A549 (cell line): ENCODE data around the gene PFDN1. TPM values are rescaled to one million over a fixed set of nuclear protein-coding genes. Genes with fewer than 3 reads are reported as not detected.

Source experiments
- ATAC-seq, 2 experiments: fragments of 200-7000 bp in 1 of 2; fragments of >200 bp in 1 of 2; cut with Nextera tagmentation in 1 of 2; cut with Tn5 transposase in 1 of 2; 3 replicates each; pipeline versions ENCODE4 v1.8.0 to v1.9.1; 2018 to 2020; ENCODE audit warnings: mild to moderate bottlenecking in 1 of 2, moderate library complexity in 1 of 2
- CTCF ChIA-PET: fragments of 300-600 bp; sonication (Branson Sonifier 250); formaldehyde crosslinking; extraction: SDS; loops from one replicate; lab custom pipeline; 2021; ENCODE audit warnings: antibody characterized with exemption, inconsistent platforms; lab: Yijun Ruan, JAX
- POLR2A ChIA-PET: fragments of 350-600 bp; formaldehyde crosslinking; extraction: SDS; loops from one replicate; lab custom pipeline; 2021; ENCODE audit warnings: antibody characterized with exemption, inconsistent platforms; lab: Yijun Ruan, JAX
- DNase-seq, 2 experiments: peaks; one replicate each; pipeline versions ENCODE4 v3.0.0 to v3.0.0-alpha.2; 2011 to 2016; ENCODE audit warnings: low read depth in 1 of 2, low spot score in 1 of 2
- FAIRE-seq: peaks from 2 replicates; lab custom pipeline; 2011; peaks lifted over from hg19 to GRCh38; lab: Jason Lieb, UNC
- H3K27ac ChIP-seq, 2 experiments: fragments of >200 bp; sonication (Bioruptor Twin); formaldehyde crosslinking; 3 replicates each; pipeline ENCODE4 v1.5.1; 2016 to 2017
- H3K4me1 ChIP-seq: fragments of >200 bp; sonication (Bioruptor Twin); formaldehyde crosslinking; 3 replicates; pipeline ENCODE4 v1.6.1; 2016
- H3K4me2 ChIP-seq: fragments of >200 bp; sonication (Bioruptor Twin); formaldehyde crosslinking; 3 replicates; pipeline ENCODE4 v1.6.1; 2016
- H3K4me3 ChIP-seq: fragments of >200 bp; sonication (Bioruptor Twin); formaldehyde crosslinking; 3 replicates; pipeline ENCODE4 v1.5.1; 2016
- H3K9me3 ChIP-seq: fragments of >200 bp; sonication (Bioruptor Twin); formaldehyde crosslinking; 3 replicates; pipeline ENCODE4 v1.6.1; 2016
- CBX8 ChIP-seq: fragments of 200-600 bp; sonication (generic); IDR thresholded peaks from 2 replicates; pipeline ENCODE4 v1.6.1; 2016
- CEBPB ChIP-seq, 2 experiments: fragments of >200 bp in 1 of 2; sonication (Bioruptor Twin) in 1 of 2; formaldehyde crosslinking in 1 of 2; IDR thresholded peaks; 2 replicates each; pipeline ENCODE4 v1.6.1; 2012 to 2016
- CHD2 ChIP-seq: fragments of 150-350 bp; IDR thresholded peaks from 2 replicates; pipeline ENCODE4 v1.6.1; 2014; ENCODE audit warnings: low read length; ENCODE audit not compliant: partially characterized antibody
- FOSB ChIP-seq: fragments of 250-450 bp; sonication (Bioruptor Pico); IDR thresholded peaks from 2 replicates; pipeline ENCODE4 v1.5.0; 2020; ENCODE audit warnings: mild to moderate bottlenecking, moderate library complexity
- HDAC2 ChIP-seq: fragments of 200-600 bp; sonication (generic); IDR thresholded peaks from 2 replicates; pipeline ENCODE4 v1.6.1; 2016
- HES2 ChIP-seq: fragments of >200 bp; sonication (Bioruptor Twin); formaldehyde crosslinking; IDR thresholded peaks from 2 replicates; pipeline ENCODE4 v1.6.1; 2016
- NPAS2 ChIP-seq: fragments of 250-450 bp; sonication (Bioruptor Pico); IDR thresholded peaks from 2 replicates; pipeline ENCODE4 v1.8.0; 2022; ENCODE audit warnings: mild to moderate bottlenecking, moderate library complexity, borderline replicate concordance
- POLR2A ChIP-seq: IDR thresholded peaks from 2 replicates; pipeline ENCODE4 v1.6.1; 2012; ENCODE audit warnings: mild to moderate bottlenecking, low read length
- RAD21 ChIP-seq, 2 experiments: fragments of >200 bp in 1 of 2; sonication (Bioruptor Twin) in 1 of 2; formaldehyde crosslinking in 1 of 2; IDR thresholded peaks in 1 of 2; conservative IDR thresholded peaks in 1 of 2; 2 replicates in 1 of 2; 3 replicates in 1 of 2; pipeline ENCODE4 v1.6.1; 2012 to 2018; ENCODE audit warnings: inconsistent platforms in 1 of 2
- RARB ChIP-seq: fragments of 250-450 bp; sonication (Bioruptor Pico); IDR thresholded peaks from 2 replicates; pipeline ENCODE4 v1.8.0; 2021; ENCODE audit warnings: mild to moderate bottlenecking, moderate library complexity
- RCOR1 ChIP-seq: fragments of 150-350 bp; IDR thresholded peaks from 2 replicates; pipeline ENCODE4 v1.6.1; 2014; ENCODE audit warnings: antibody characterized with exemption, low read length, low read depth
- REST ChIP-seq: fragments of 200-600 bp; sonication (generic); IDR thresholded peaks from 2 replicates; pipeline ENCODE4 v1.6.1; 2016; ENCODE audit warnings: antibody characterized with exemption, mild to moderate bottlenecking, moderate library complexity
- SMC3 ChIP-seq: fragments of >200 bp; sonication (Bioruptor Twin); formaldehyde crosslinking; IDR thresholded peaks from 3 replicates; pipeline ENCODE4 v1.6.1; 2018; ENCODE audit warnings: inconsistent platforms
- SREBF2 ChIP-seq: fragments of 450-650 bp; IDR thresholded peaks from 2 replicates; pipeline ENCODE4 v1.6.1; 2014; ENCODE audit warnings: mild to moderate bottlenecking, moderate library complexity
- TP53 ChIP-seq: fragments of 250-450 bp; sonication (Bioruptor Pico); IDR thresholded peaks from 2 replicates; pipeline ENCODE4 v1.5.0; 2021; ENCODE audit warnings: mild to moderate bottlenecking, moderate library complexity
- WGBS: methylation state at CpG from one replicate; pipeline ENCODE4 v1.1.6; 2017; ENCODE audit errors: missing lambda C conversion rate; 5-methylcytosine and 5-hydroxymethylcytosine counted together
- polyA plus RNA-seq, 4 experiments: library from polyadenylated mRNA; depleted of rRNA in 3 of 4; stranded (reverse); fragments of >200 nt; fragmentation: RNase III in 1 of 4; extraction: RNeasy Plus Mini Kit Qiagen cat#74134 plus additional on column Dnase treatment in 1 of 4; gene quantifications; 2 replicates in 3 of 4; 3 replicates in 1 of 4; pipeline ENCODE4 v1.2.3, GENCODE V29; 2011 to 2017
- TF ChIP-seq, protein P1 (sequence below): fragments of 150-350 bp; IDR thresholded peaks from 2 replicates; pipeline ENCODE4 v1.6.1; 2014; ENCODE audit warnings: low read depth, mild to moderate bottlenecking, low read length

Gene PFDN1
- polyA plus RNA-seq, 2 of the 4 experiments (the other 2 are of a cell fraction), result 90.4 to 201 TPM

DNA sequence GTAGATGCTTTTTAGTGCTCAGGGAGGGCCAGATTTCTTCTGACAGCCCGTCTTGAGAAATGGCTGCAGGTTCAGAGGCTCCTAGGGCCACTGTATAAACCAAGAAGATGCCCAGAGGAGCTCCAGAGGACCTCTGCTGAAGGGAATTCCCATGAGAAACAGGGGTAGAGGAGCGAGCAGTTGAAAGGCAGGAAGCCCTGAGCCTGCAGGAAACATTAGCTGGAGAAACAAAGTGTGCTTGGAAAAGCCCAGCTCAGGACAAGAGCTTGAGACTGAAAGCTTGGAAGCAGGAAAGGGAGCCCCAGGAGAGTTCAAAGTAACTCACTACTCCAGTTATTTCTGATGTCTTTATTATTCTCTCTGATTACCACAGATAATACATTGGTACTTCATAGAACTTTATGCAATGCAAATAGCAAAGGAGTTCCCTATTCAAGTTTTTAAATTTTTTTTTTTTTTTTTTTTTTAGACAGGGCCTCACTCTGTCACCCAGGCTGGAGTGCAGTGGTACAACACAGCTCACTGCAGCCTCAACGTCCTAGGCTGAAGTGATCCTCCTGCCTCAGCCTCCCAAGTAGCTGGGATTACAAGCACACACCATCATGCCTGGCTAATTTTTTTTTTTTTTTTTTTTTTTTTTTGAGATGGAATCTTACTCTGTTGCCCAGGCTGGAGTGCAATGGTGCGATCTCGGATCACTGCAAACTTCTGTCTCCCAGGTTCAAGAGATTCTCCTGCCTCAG, 27.0 kb upstream of the PFDN1 start:
- FAIRE-seq, result no peak
- DNase-seq, result no peak
- POLR2A ChIA-PET, result interaction anchor here (0.6 kb wide), 1 partner anchor 16 kb away, joined by 3 read pairs; the partner anchor contains the start of gene HBEGF
- TF ChIP-seq HDAC2, result no peak
- no peak for TF ChIP-seq RARB (CRISPR knock-in tag)
- TF ChIP-seq HES2, result no peak
- no peak for TF ChIP-seq CEBPB (IDR thresholded peaks at IDR 0.05)
- TF ChIP-seq RCOR1, result no peak
- no peak for TF ChIP-seq POLR2A
- TF ChIP-seq CHD2, result no peak
- no peak for TF ChIP-seq FOSB
- TF ChIP-seq SMC3, result no peak
- no peak for TF ChIP-seq TP53 (CRISPR knock-in tag)
- TF ChIP-seq, protein P1, sequence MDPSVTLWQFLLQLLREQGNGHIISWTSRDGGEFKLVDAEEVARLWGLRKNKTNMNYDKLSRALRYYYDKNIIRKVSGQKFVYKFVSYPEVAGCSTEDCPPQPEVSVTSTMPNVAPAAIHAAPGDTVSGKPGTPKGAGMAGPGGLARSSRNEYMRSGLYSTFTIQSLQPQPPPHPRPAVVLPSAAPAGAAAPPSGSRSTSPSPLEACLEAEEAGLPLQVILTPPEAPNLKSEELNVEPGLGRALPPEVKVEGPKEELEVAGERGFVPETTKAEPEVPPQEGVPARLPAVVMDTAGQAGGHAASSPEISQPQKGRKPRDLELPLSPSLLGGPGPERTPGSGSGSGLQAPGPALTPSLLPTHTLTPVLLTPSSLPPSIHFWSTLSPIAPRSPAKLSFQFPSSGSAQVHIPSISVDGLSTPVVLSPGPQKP, result no peak
- no peak for TF ChIP-seq CBX8
- TF ChIP-seq RAD21 (conservative IDR thresholded peaks at IDR 0.05 in 1 of 2, IDR thresholded peaks at IDR 0.05 in 1 of 2), result no peak
- TF ChIP-seq NPAS2 (CRISPR knock-in tag), result no peak
- no peak for TF ChIP-seq REST
- TF ChIP-seq, all 56 proteins: peak for 0
- Histone ChIP-seq H3K4me3 (no peak overlapping the region), H3K27ac (0 out of 6 replicates have a peak overlapping the region, but pooled peaks of 1 of the 2 experiments have one; percentile 17), H3K9me3 (no peaks in the 10 kb centered on the region), H3K4me1 (peaks cover 15% of the 10 kb centered on the region), H3K4me2 (no peak overlapping the region)
- CTCF ChIA-PET, result interaction anchor here (1.0 to 4.7 kb wide), 7 partner anchors 12 to 90 kb away, joined by 3 to 38 read pairs (median 4); partner anchors contain the start of gene HBEGF
- WGBS, result 61% methylated on average over 5 of the region's 5 CpGs
- 0 out of 6 replicates have a peak, but pooled peaks of 1 of the 2 experiments have one; percentile 8 for ATAC-seq

- TF ChIP-seq CEBPB (IDR thresholded peaks at IDR 0.05) (peak; percentile 86 to 89), SREBF2 (no peak)
- POLR2A ChIA-PET, result interaction anchor here (1.3 kb wide), 1 partner anchor 18 kb away, joined by 6 read pairs; the partner anchor contains the start of gene HBEGF
- Histone ChIP-seq H3K4me3 (no peak overlapping the region), H3K9me3 (no peaks in the 10 kb centered on the region), H3K27ac (peak overlapping the region; percentile 5 to 56; a peak in 4 of 6 replicates), H3K4me2 (peak overlapping the region; percentile 53), H3K4me1 (peaks cover 32% of the 10 kb centered on the region)
- CTCF ChIA-PET, result interaction anchor here (1.2 to 4.7 kb wide), 9 partner anchors 10 to 86 kb away, joined by 3 to 38 read pairs (median 5); partner anchors contain the start of gene HBEGF
- 79% methylated on average over 8 of the region's 8 CpGs for WGBS
- ATAC-seq, result no peak
- no peak for DNase-seq
- no peak for FAIRE-seq
Observed at GRCh38 chr5:140328036-140328764, 25.3 kb upstream of the PFDN1 start.
